OCI-LY1 (cell line): ENCODE data around the gene HMCN2.

Source experiments
- CTCF ChIP-seq: fragments of 200-600 bp; sonication (generic), shearing (Covaris generic); IDR thresholded peaks from 2 replicates; pipeline ENCODE4 v1.5.1; 2017; ENCODE audit warnings: mild to moderate bottlenecking, antibody characterized with exemption, low read length, moderate library complexity, mixed read lengths
- EZH2 ChIP-seq: fragments of 200-600 bp; sonication (generic), shearing (Covaris generic); IDR thresholded peaks from 2 replicates; pipeline ENCODE4 v1.8.0; 2017; ENCODE audit warnings: borderline replicate concordance, mixed run types, mild to moderate bottlenecking, antibody characterized with exemption, low read length, moderate library complexity, mixed read lengths

GRCh38 chr9:130319944-130320712, 54.6 kb downstream of the HMCN2 start:
- TF ChIP-seq CTCF (no peak), EZH2 (no peak)
